Measurements from ENCODE around the gene FTCDNL1. TPM values are rescaled to one million over a fixed set of nuclear protein-coding genes. Genes with fewer than 3 reads are reported as not detected.

Gene FTCDNL1
- total RNA-seq, 1 experiment from 2014 or later: 0.99 TPM

GRCh38 chr2:199742884-199743283 lies 108.1 kb downstream of the FTCDNL1 start:
- no peak for DNase-seq (ENCODE audit: low read depth)

- no peak for DNase-seq (ENCODE audit: low read depth)
These were observed 110.9 kb downstream of the FTCDNL1 start for GRCh38 chr2:199740111-199740428.

- DNase-seq (ENCODE audit: low read depth): peak; percentile 51
These were observed 111.4 kb downstream of the FTCDNL1 start for GRCh38 chr2:199739413-199740110.

GRCh38 chr2:199738727-199739412 lies 112.1 kb downstream of the FTCDNL1 start:
- peak; percentile 42 for DNase-seq (ENCODE audit: low read depth)

- no peak for DNase-seq (ENCODE audit: low read depth)
These were observed 116.3 kb downstream of the FTCDNL1 start for GRCh38 chr2:199734651-199735050.

- no peak for DNase-seq (ENCODE audit: low read depth)
These were observed 117.0 kb downstream of the FTCDNL1 start for GRCh38 chr2:199734011-199734410.

- no peak for DNase-seq (ENCODE audit: low read depth)
These were observed 123.2 kb downstream of the FTCDNL1 start for GRCh38 chr2:199727801-199728200.

- DNase-seq (ENCODE audit: low read depth): no peak
These were observed 123.7 kb downstream of the FTCDNL1 start for GRCh38 chr2:199727306-199727705.

GRCh38 chr2:199718074-199718473 lies 132.9 kb downstream of the FTCDNL1 start:
- DNase-seq (ENCODE audit: low read depth): no peak

GRCh38 chr2:199717587-199717907 lies 133.4 kb downstream of the FTCDNL1 start:
- no peak for DNase-seq (ENCODE audit: low read depth)

GRCh38 chr2:199716807-199717586 lies 134.0 kb downstream of the FTCDNL1 start:
- peak; percentile 13 for DNase-seq (ENCODE audit: low read depth)

- DNase-seq (ENCODE audit: low read depth): no peak
These were observed 137.2 kb downstream of the FTCDNL1 start for GRCh38 chr2:199713746-199714145.

- DNase-seq (ENCODE audit: low read depth): no peak
These were observed 140.4 kb downstream of the FTCDNL1 start for GRCh38 chr2:199710551-199710950.

Other genes starting within 250 kb of the FTCDNL1 start
- gene C2orf69, start 60.1 kb upstream of the FTCDNL1 start, total RNA-seq (2014; rRNA removed; shearing (Covaris generic)): 10.0 and 13.5 TPM in 2 replicates
- gene TYW5, start 104.3 kb upstream of the FTCDNL1 start, total RNA-seq (2014; rRNA removed; shearing (Covaris generic)): 4.7 and 6.4 TPM in 2 replicates
- gene MAIP1, start 104.4 kb upstream of the FTCDNL1 start, total RNA-seq (2014; rRNA removed; shearing (Covaris generic)): 27.4 and 34.1 TPM in 2 replicates